PC-3 (cell line): ENCODE measurements around the gene ZSWIM4. TPM values are rescaled to one million over a fixed set of nuclear protein-coding genes. Genes with fewer than 3 reads are reported as not detected.

Source experiments
- ATAC-seq: fragments of 200-7000 bp; cut with Tn5 transposase; 2 replicates; pipeline ENCODE4 v1.9.1; 2020; ENCODE audit warnings: mild to moderate bottlenecking, moderate library complexity
- BruUV-seq: library from RNA; stranded (reverse); fragments of 400-500 nt; replicated peaks from 2 replicates; lab custom pipeline; 2021; lab: Mats Ljungman, UMichigan
- CTCF ChIA-PET: fragments of 300-600 bp; sonication (Branson Sonifier 250); formaldehyde crosslinking; loops from one replicate; lab custom pipeline; 2022; ENCODE audit warnings: antibody characterized with exemption; lab: Charles Lee
- POLR2A ChIA-PET: fragments of 300-600 bp; sonication (Branson Sonifier 250); formaldehyde crosslinking; loops from one replicate; lab custom pipeline; 2022; ENCODE audit warnings: antibody characterized with exemption; ENCODE audit not compliant: unreplicated experiment; lab: Charles Lee
- DNase-seq: peaks from one replicate; pipeline ENCODE4 v3.0.0-alpha.2; 2015
- H2AFZ ChIP-seq: fragments of 300-600 bp; sonication (generic); 2 replicates; pipeline ENCODE4 v1.6.0; 2016; ENCODE audit warnings: antibody characterized with exemption, low read length
- H3F3A ChIP-seq: fragments of 300-600 bp; sonication (generic); one replicate; pipeline ENCODE4 v1.6.0; 2017; ENCODE audit warnings: antibody characterized with exemption, low read length, control low read depth, mild to moderate bottlenecking; ENCODE audit not compliant: unreplicated experiment
- H3K27ac ChIP-seq: fragments of 300-600 bp; sonication (generic); 2 replicates; pipeline ENCODE4 v1.5.1; 2016; ENCODE audit warnings: mild to moderate bottlenecking, low read length
- H3K27me3 ChIP-seq: fragments of 300-600 bp; sonication (generic); 2 replicates; pipeline ENCODE4 v1.6.1; 2016; ENCODE audit warnings: low read length, mixed read lengths
- H3K36me3 ChIP-seq: fragments of 300-600 bp; sonication (generic); 2 replicates; pipeline ENCODE4 v1.6.1; 2016; ENCODE audit warnings: low read depth, mixed run types, low read length, mixed read lengths
- H3K4me1 ChIP-seq: fragments of 300-600 bp; sonication (generic); 2 replicates; pipeline ENCODE4 v1.5.1; 2016; ENCODE audit warnings: low read length; ENCODE audit not compliant: insufficient read depth
- H3K4me2 ChIP-seq: fragments of 300-600 bp; sonication (generic); 2 replicates; pipeline ENCODE4 v1.6.0; 2016; ENCODE audit warnings: low read length
- H3K4me3 ChIP-seq: fragments of 300-600 bp; sonication (generic); 2 replicates; pipeline ENCODE4 v1.5.1; 2016; ENCODE audit warnings: mild to moderate bottlenecking, low read length, mixed read lengths
- H3K79me2 ChIP-seq: fragments of 300-600 bp; sonication (generic); 2 replicates; pipeline ENCODE4 v1.6.1; 2017; ENCODE audit warnings: low read length, mixed read lengths
- H3K9ac ChIP-seq: fragments of 300-600 bp; sonication (generic); 2 replicates; pipeline ENCODE4 v1.6.0; 2016; ENCODE audit warnings: mild to moderate bottlenecking, low read length
- H3K9me2 ChIP-seq: fragments of 300-600 bp; sonication (generic); replicated peaks from 2 replicates; pipeline ENCODE4 v1.6.1; 2016; ENCODE audit warnings: mixed run types, low read length, mixed read lengths
- H3K9me3 ChIP-seq: fragments of 300-600 bp; sonication (generic); 2 replicates; pipeline ENCODE4 v1.6.1; 2016; ENCODE audit warnings: low read length, mixed read lengths
- H4K20me1 ChIP-seq: fragments of 300-600 bp; sonication (generic); 2 replicates; pipeline ENCODE4 v1.6.1; 2016; ENCODE audit warnings: low read length, mixed read lengths
- CTCF ChIP-seq: fragments of 300-600 bp; sonication (generic); conservative IDR thresholded peaks from 2 replicates; pipeline ENCODE4 v1.5.1; 2017; ENCODE audit warnings: antibody characterized with exemption, low read depth, mild to moderate bottlenecking, low read length
- EZH2 ChIP-seq: fragments of 300-600 bp; sonication (generic); IDR thresholded peaks from one replicate; pipeline ENCODE4 v1.6.1; 2017; ENCODE audit warnings: antibody characterized with exemption, mild to moderate bottlenecking, low read length; ENCODE audit not compliant: unreplicated experiment
- EZH2phosphoT487 ChIP-seq: fragments of 300-600 bp; sonication (generic); IDR thresholded peaks from 2 replicates; pipeline ENCODE4 v1.6.1; 2018; ENCODE audit warnings: mild to moderate bottlenecking, antibody characterized with exemption, low read length, borderline replicate concordance
- intact Hi-C: fragments of 100-400 bp; cut with micrococcal nuclease; formaldehyde crosslinking; loops from 2 replicates; pipeline ENCODE4 v1.9.0; 2023
- total RNA-seq: library from RNA; depleted of rRNA; stranded (reverse); fragments of >200 nt; gene quantifications from 2 replicates; pipeline ENCODE4 v1.2.3, GENCODE V29; 2014

Gene ZSWIM4
- total RNA-seq, 1 experiment from 2014 or later = 8.0 TPM

GRCh38 chr19:13830741-13831536 is 35.7 kb downstream of the ZSWIM4 start:
- H3F3A ChIP-seq = peaks cover 9% of the 10 kb centered on the region
- peaks cover 9% of the 10 kb centered on the region for H3K36me3 ChIP-seq
- ChIA-PET POLR2A (no interaction called here), CTCF (no interaction called here)
- no peaks in the 10 kb centered on the region for H3K9me3 ChIP-seq
- H3K27ac ChIP-seq = no peak overlapping the region
- no TSS peak for BruUV-seq
- H4K20me1 ChIP-seq = peaks cover 8% of the 10 kb centered on the region; the same call in 1 of the 2 replicates
- no peak for TF ChIP-seq EZH2phosphoT487
- TF ChIP-seq CTCF = no peak
- TF ChIP-seq EZH2 = no peak
- no peaks in the 10 kb centered on the region for H3K9me2 ChIP-seq
- H2AFZ ChIP-seq = no peak overlapping the region
- no peaks in the 10 kb centered on the region for H3K27me3 ChIP-seq
- peaks cover 5% of the 10 kb centered on the region for H3K79me2 ChIP-seq
- peaks cover 26% of the 10 kb centered on the region for H3K4me1 ChIP-seq
- intact Hi-C loops = loop anchor here (10.0 kb wide), 1 partner anchor 666 kb away; no protein-coding TSS in a partner anchor
- no peak overlapping the region for H3K9ac ChIP-seq
- no peak for DNase-seq
- no peak overlapping the region for H3K4me3 ChIP-seq
- H3K4me2 ChIP-seq = no peak overlapping the region
- no peak for ATAC-seq

- no peak for TF ChIP-seq EZH2phosphoT487
- no peak for TF ChIP-seq EZH2
- ChIA-PET CTCF (no interaction called here), POLR2A (no interaction called here)
- Histone ChIP-seq H3K4me1 (peaks cover 35% of the 10 kb centered on the region), H3K79me2 (peaks cover 13% of the 10 kb centered on the region), H3K4me2 (no peak overlapping the region), H3K9ac (no peak overlapping the region), H3K27me3 (no peaks in the 10 kb centered on the region), H4K20me1 (peaks cover 15% of the 10 kb centered on the region; the same call in 1 of the 2 replicates), H3K9me3 (no peaks in the 10 kb centered on the region), H3K27ac (no peak overlapping the region), H3K36me3 (peaks cover 18% of the 10 kb centered on the region), H3K4me3 (no peak overlapping the region), H3K9me2 (no peaks in the 10 kb centered on the region), H2AFZ (no peak overlapping the region), H3F3A (peaks cover 13% of the 10 kb centered on the region)
- no TSS peak for BruUV-seq
- intact Hi-C loops = loop anchor here (2.0 to 10.0 kb wide), 2 partner anchors 35 to 667 kb away; no protein-coding TSS in a partner anchor
- ATAC-seq (no peak), DNase-seq (no peak)
These were observed 36.6 kb downstream of the ZSWIM4 start for GRCh38 chr19:13831537-13832467.
